IPS DF 4.7 (cell line): ENCODE results near the gene SPOCK1.

Source experiments
- DNase-seq: peaks from one replicate; pipeline ENCODE4 v3.0.0-alpha.2; 2013; ENCODE audit warnings: low spot score; ENCODE audit errors: extremely low read depth

SPOCK1 gene

GRCh38 chr5:137118629-137119028, 380.5 kb downstream of the SPOCK1 start:
- DNase-seq: no peak

GRCh38 chr5:137115152-137115551, 384.0 kb downstream of the SPOCK1 start:
- DNase-seq: no peak

- no peak for DNase-seq
Measured at GRCh38 chr5:137114529-137114928, 384.6 kb downstream of the SPOCK1 start.

- no peak for DNase-seq
Measured at GRCh38 chr5:137113939-137114338, 385.2 kb downstream of the SPOCK1 start.

- no peak for DNase-seq
Measured at GRCh38 chr5:137113161-137113560, 386.0 kb downstream of the SPOCK1 start.

GRCh38 chr5:137105351-137106035, 393.6 kb downstream of the SPOCK1 start:
- no peak for DNase-seq

GRCh38 chr5:137101544-137101943, 397.6 kb downstream of the SPOCK1 start:
- no peak for DNase-seq

GRCh38 chr5:137099651-137100050, 399.5 kb downstream of the SPOCK1 start:
- no peak for DNase-seq

- DNase-seq: no peak
Measured at GRCh38 chr5:137098663-137099062, 400.5 kb downstream of the SPOCK1 start.

GRCh38 chr5:137098238-137098637, 400.9 kb downstream of the SPOCK1 start:
- no peak for DNase-seq

GRCh38 chr5:137097203-137097602, 401.9 kb downstream of the SPOCK1 start:
- DNase-seq: no peak

GRCh38 chr5:137096149-137097103, 402.7 kb downstream of the SPOCK1 start:
- DNase-seq: no peak

GRCh38 chr5:137095597-137095996, 403.5 kb downstream of the SPOCK1 start:
- DNase-seq: no peak

GRCh38 chr5:137092831-137093230, 406.3 kb downstream of the SPOCK1 start:
- DNase-seq: no peak

- DNase-seq: no peak
Measured at GRCh38 chr5:137091472-137091871, 407.7 kb downstream of the SPOCK1 start.

GRCh38 chr5:137090721-137091120, 408.4 kb downstream of the SPOCK1 start:
- no peak for DNase-seq

- DNase-seq: no peak
Measured at GRCh38 chr5:137090151-137090550, 409.0 kb downstream of the SPOCK1 start.

- no peak for DNase-seq
Measured at GRCh38 chr5:137088175-137088574, 411.0 kb downstream of the SPOCK1 start.

- DNase-seq: no peak
Measured at GRCh38 chr5:137086342-137086741, 412.8 kb downstream of the SPOCK1 start.

GRCh38 chr5:137085206-137085605, 413.9 kb downstream of the SPOCK1 start:
- DNase-seq: no peak

- DNase-seq: no peak
Measured at GRCh38 chr5:137084016-137084415, 415.1 kb downstream of the SPOCK1 start.

GRCh38 chr5:137082951-137083350, 416.2 kb downstream of the SPOCK1 start:
- DNase-seq: no peak
